ENCODE results near the gene MITF. TPM values are rescaled to one million over a fixed set of nuclear protein-coding genes. Genes with fewer than 3 reads are reported as not detected.

MITF gene
- polyA plus RNA-seq, 1 donor (not counting 4 experiments of a cell fraction or from before 2014, with no cell fraction given) = 2.7 TPM

GRCh38 chr3:69781593-69781992 is 42.3 kb downstream of the MITF start:
- Histone ChIP-seq H3K4me1 (ENCODE audit: control insufficient read depth, extremely low read depth, insufficient read depth, low read length) (peaks cover 14% of the 10 kb centered on the region), H3K27me3 (ENCODE audit: control insufficient read depth, extremely low read depth, insufficient read depth, low read length) (no peaks in the 10 kb centered on the region), H3K36me3 (ENCODE audit: control insufficient read depth in 2 of 2, extremely low read depth in 1 of 2, insufficient read depth in 2 of 2, low read length in 2 of 2) (no peaks in the 10 kb centered on the region), H3K4me3 (ENCODE audit: control insufficient read depth in 2 of 3, extremely low read depth in 1 of 3, insufficient read depth in 2 of 3, low read depth in 1 of 3, low read length in 3 of 3) (no peak overlapping the region), H3K9ac (ENCODE audit: control insufficient read depth, extremely low read depth, insufficient read depth, low read length) (no peak overlapping the region), H3K9me3 (ENCODE audit: control insufficient read depth, low read depth, low read length) (no peaks in the 10 kb centered on the region), H3K79me2 (ENCODE audit: control insufficient read depth, insufficient read depth, low read length) (no peaks in the 10 kb centered on the region), H2AFZ (ENCODE audit: control insufficient read depth, low read length) (no peak overlapping the region), H3K9me1 (ENCODE audit: control insufficient read depth, extremely low read depth, insufficient read depth, low read length) (no peaks in the 10 kb centered on the region), H3K4me2 (ENCODE audit: control insufficient read depth, extremely low read depth, insufficient read depth, low read depth, low read length) (no peak overlapping the region), H4K20me1 (ENCODE audit: control insufficient read depth, extremely low read depth, insufficient read depth, low read length) (no peaks in the 10 kb centered on the region), H3K27ac (ENCODE audit: control insufficient read depth, insufficient read depth, low read length) (no peak overlapping the region)
- DNase-seq (ENCODE audit: low read depth, low spot score) (no peak), FAIRE-seq (no peak)
- no peak for TF ChIP-seq EZH2 (IDR thresholded peaks at IDR 0.05; ENCODE audit: low read length)
- TF ChIP-seq CTCF (optimal IDR thresholded peaks at IDR 0.05 in 1 of 3, IDR thresholded peaks at IDR 0.05 in 1 of 3, conservative IDR thresholded peaks at IDR 0.05 in 1 of 3; ENCODE audit: extremely low read depth in 1 of 3, insufficient read depth in 2 of 3, low read length in 3 of 3) = no peak
- dilution Hi-C loops (cut with MboI; ENCODE audit: extremely low pct_ligation_motif_present, low sequenced_read_pairs) = no loop called here

- no peak overlapping the region for H3K27ac ChIP-seq (ENCODE audit: control insufficient read depth, insufficient read depth, low read length)
- peak; percentile 11 for DNase-seq (ENCODE audit: low read depth, low spot score)
These were observed 45.8 kb downstream of the MITF start for GRCh38 chr3:69784954-69785514.

More at GRCh38 chr3:69784954-69785514, 45.8 kb downstream of the MITF start:
- Histone ChIP-seq H3K79me2 (ENCODE audit: control insufficient read depth, insufficient read depth, low read length) (no peaks in the 10 kb centered on the region), H3K4me1 (ENCODE audit: control insufficient read depth, extremely low read depth, insufficient read depth, low read length) (peaks cover 28% of the 10 kb centered on the region), H2AFZ (ENCODE audit: control insufficient read depth, low read length) (no peak overlapping the region), H3K4me2 (ENCODE audit: control insufficient read depth, extremely low read depth, insufficient read depth, low read depth, low read length) (peak overlapping the region; percentile 41), H3K4me3 (ENCODE audit: control insufficient read depth in 2 of 3, extremely low read depth in 1 of 3, insufficient read depth in 2 of 3, low read depth in 1 of 3, low read length in 3 of 3) (no peak overlapping the region), H3K9ac (ENCODE audit: control insufficient read depth, extremely low read depth, insufficient read depth, low read length) (no peak overlapping the region), H3K9me3 (ENCODE audit: control insufficient read depth, low read depth, low read length) (no peaks in the 10 kb centered on the region), H3K27me3 (ENCODE audit: control insufficient read depth, extremely low read depth, insufficient read depth, low read length) (no peaks in the 10 kb centered on the region), H3K36me3 (ENCODE audit: control insufficient read depth in 2 of 2, extremely low read depth in 1 of 2, insufficient read depth in 2 of 2, low read length in 2 of 2) (no peaks in the 10 kb centered on the region), H4K20me1 (ENCODE audit: control insufficient read depth, extremely low read depth, insufficient read depth, low read length) (no peaks in the 10 kb centered on the region), H3K9me1 (ENCODE audit: control insufficient read depth, extremely low read depth, insufficient read depth, low read length) (no peaks in the 10 kb centered on the region)
- dilution Hi-C loops (cut with MboI; ENCODE audit: extremely low pct_ligation_motif_present, low sequenced_read_pairs) = no loop called here
- peak; percentile 93 for FAIRE-seq
- TF ChIP-seq EZH2 (IDR thresholded peaks at IDR 0.05; ENCODE audit: low read length) (no peak), CTCF (optimal IDR thresholded peaks at IDR 0.05 in 1 of 3, IDR thresholded peaks at IDR 0.05 in 1 of 3, conservative IDR thresholded peaks at IDR 0.05 in 1 of 3; ENCODE audit: extremely low read depth in 1 of 3, insufficient read depth in 2 of 3, low read length in 3 of 3) (no peak)

Data from keratinocyte (primary cell).